OCI-LY3 (cell line): ENCODE results near the gene PRCD.

ENCODE experiments used
- H2AFZ ChIP-seq: fragments of 200-600, 300-600 bp; shearing (Covaris generic); 2 replicates; pipeline ENCODE4 v1.6.0; 2014; ENCODE audit warnings: antibody characterized with exemption, low read depth, low read length
- H3K27ac ChIP-seq: fragments of 200-600, 300-600 bp; sonication (generic); 2 replicates; pipeline ENCODE4 v1.5.1; 2014; ENCODE audit warnings: mild to moderate bottlenecking, low read length, moderate library complexity, mixed read lengths
- H3K27me3 ChIP-seq: fragments of 200-600, 300-600 bp; sonication (generic); 2 replicates; pipeline ENCODE4 v1.6.1; 2014; ENCODE audit warnings: low read depth, low read length, mixed read lengths
- H3K36me3 ChIP-seq: fragments of 200-600, 300-600 bp; sonication (generic); replicated peaks from 2 replicates; pipeline ENCODE3; 2014; ENCODE audit warnings: low read depth, low read length, mixed read lengths
- H3K4me1 ChIP-seq: fragments of 300-600, 200-600 bp; sonication (generic); 2 replicates; pipeline ENCODE4 v1.6.1; 2014; ENCODE audit warnings: low read length, mixed read lengths
- H3K4me2 ChIP-seq: fragments of 200-600, 300-600 bp; sonication (generic); 2 replicates; pipeline ENCODE4 v1.6.1; 2014; ENCODE audit warnings: low read length, mixed read lengths
- H3K4me3 ChIP-seq: fragments of 300-600, 200-600 bp; sonication (generic); 2 replicates; pipeline ENCODE4 v1.5.1; 2014; ENCODE audit warnings: antibody characterized with exemption, mild to moderate bottlenecking, low read length, moderate library complexity
- H3K79me2 ChIP-seq: fragments of 300-600, 200-600 bp; shearing (Covaris generic); 2 replicates; pipeline ENCODE4 v1.6.1; 2014; ENCODE audit warnings: mild to moderate bottlenecking, low read length, mixed read lengths
- H3K9ac ChIP-seq: fragments of 300-600, 200-600 bp; shearing (Covaris generic); 2 replicates; pipeline ENCODE4 v1.6.0; 2014; ENCODE audit warnings: mild to moderate bottlenecking, low read length, moderate library complexity
- H3K9me3 ChIP-seq: fragments of 200-600, 300-600 bp; shearing (Covaris generic); 2 replicates; pipeline ENCODE4 v1.6.1; 2014; ENCODE audit warnings: low read length, mixed read lengths; ENCODE audit not compliant: insufficient read depth
- H4K20me1 ChIP-seq: fragments of 200-600, 300-600 bp; sonication (generic); 2 replicates; pipeline ENCODE4 v1.6.1; 2016; ENCODE audit warnings: low read length, mixed read lengths; ENCODE audit not compliant: insufficient read depth
- EZH2phosphoT487 ChIP-seq: fragments of 200-600 bp; shearing (Covaris generic); IDR thresholded peaks from 2 replicates; pipeline ENCODE4 v1.6.1; 2018; ENCODE audit warnings: antibody characterized with exemption, mixed run types, low read depth
- TF ChIP-seq, protein P1 (sequence below): fragments of 200-600, 300-600 bp; sonication (generic); IDR thresholded peaks from 2 replicates; pipeline ENCODE4 v1.5.1; 2014; ENCODE audit warnings: antibody characterized with exemption, low read length, low read depth

The PRCD gene, protein sequence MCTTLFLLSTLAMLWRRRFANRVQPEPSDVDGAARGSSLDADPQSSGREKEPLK

DNA sequence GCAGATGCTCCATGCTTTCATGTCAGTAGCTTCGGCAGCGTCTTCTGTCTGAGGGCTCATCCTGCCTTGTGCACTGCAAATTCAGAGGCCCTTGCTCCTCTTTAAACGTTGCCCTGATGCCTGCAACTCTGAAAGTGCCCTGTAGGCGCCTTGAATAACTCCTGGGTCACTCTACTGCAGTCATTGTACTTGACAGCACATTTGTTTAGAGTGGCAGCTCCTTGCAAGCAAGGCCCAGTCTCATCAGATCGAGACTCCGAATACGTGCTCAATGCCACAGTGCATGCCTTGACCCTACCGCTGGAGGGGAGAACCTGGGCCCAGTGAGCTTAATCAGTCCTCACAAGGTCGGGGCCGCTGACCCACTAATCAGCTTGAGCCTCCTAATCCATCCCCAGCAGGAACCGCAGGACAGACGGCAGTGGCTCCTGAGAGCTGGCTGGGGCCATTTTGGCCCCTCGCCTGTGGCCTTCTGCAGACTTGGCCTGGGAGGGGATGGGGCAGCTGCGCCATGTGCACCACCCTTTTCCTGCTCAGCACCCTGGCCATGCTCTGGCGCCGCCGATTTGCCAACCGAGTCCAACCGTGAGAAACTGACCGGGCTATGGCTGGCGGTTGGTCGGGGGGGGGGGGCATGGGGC, at the start of gene PRCD:
TSS of gene PRCD (plus strand) at position 414 of the 641 bp plus-strand sequence. CDS start at position 512, 98 bp downstream.
- Histone ChIP-seq H3K27ac (no peak within 1 kb of the TSS), H3K4me2 (no peak within 1 kb of the TSS), H3K9me3 (no peaks in the 10 kb centered on the region), H3K36me3 (no peaks in the 10 kb centered on the region), H3K79me2 (no peaks in the 10 kb centered on the region), H2AFZ (no peak within 1 kb of the TSS), H3K27me3 (no peaks in the 10 kb centered on the region), H3K4me1 (no peaks in the 10 kb centered on the region), H3K9ac (no peak within 1 kb of the TSS), H3K4me3 (no peak within 1 kb of the TSS), H4K20me1 (no peaks in the 10 kb centered on the region)
- TF ChIP-seq, protein P1, sequence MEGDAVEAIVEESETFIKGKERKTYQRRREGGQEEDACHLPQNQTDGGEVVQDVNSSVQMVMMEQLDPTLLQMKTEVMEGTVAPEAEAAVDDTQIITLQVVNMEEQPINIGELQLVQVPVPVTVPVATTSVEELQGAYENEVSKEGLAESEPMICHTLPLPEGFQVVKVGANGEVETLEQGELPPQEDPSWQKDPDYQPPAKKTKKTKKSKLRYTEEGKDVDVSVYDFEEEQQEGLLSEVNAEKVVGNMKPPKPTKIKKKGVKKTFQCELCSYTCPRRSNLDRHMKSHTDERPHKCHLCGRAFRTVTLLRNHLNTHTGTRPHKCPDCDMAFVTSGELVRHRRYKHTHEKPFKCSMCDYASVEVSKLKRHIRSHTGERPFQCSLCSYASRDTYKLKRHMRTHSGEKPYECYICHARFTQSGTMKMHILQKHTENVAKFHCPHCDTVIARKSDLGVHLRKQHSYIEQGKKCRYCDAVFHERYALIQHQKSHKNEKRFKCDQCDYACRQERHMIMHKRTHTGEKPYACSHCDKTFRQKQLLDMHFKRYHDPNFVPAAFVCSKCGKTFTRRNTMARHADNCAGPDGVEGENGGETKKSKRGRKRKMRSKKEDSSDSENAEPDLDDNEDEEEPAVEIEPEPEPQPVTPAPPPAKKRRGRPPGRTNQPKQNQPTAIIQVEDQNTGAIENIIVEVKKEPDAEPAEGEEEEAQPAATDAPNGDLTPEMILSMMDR, result no peak
- TF ChIP-seq EZH2phosphoT487, result no peak

DNA sequence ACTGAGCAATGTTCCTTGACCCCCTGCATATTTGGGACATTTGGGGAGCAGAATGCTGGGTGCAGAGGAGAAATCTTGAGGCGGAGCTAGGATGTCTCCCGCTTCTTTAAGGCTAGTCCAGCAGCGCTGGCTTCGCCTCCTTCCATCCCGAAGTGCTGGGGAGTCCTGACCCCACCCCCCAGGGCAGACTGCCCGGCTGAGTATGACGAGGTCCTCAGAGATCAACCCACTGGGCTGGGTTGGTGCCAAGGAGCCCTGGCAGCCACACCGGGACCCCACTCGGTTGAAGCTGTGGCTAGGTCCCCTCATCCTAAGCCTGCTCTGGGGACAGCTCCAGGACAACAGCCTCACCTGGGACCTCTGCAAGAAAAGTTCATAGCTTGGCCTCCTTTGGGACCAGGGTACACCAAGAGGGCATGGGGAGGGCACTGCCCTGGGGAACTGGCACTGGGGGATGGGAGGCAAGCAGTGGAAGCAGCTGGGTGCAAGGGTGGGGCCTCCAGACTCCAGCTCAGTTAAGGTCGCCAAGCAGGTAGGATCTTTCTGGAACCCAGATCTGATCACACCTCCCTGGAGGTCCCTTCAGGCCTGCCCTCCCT, 49.6 kb upstream of the PRCD start:
- Histone ChIP-seq H3K27ac (no peak overlapping the region), H3K4me1 (peaks cover 35% of the 10 kb centered on the region)

DNA sequence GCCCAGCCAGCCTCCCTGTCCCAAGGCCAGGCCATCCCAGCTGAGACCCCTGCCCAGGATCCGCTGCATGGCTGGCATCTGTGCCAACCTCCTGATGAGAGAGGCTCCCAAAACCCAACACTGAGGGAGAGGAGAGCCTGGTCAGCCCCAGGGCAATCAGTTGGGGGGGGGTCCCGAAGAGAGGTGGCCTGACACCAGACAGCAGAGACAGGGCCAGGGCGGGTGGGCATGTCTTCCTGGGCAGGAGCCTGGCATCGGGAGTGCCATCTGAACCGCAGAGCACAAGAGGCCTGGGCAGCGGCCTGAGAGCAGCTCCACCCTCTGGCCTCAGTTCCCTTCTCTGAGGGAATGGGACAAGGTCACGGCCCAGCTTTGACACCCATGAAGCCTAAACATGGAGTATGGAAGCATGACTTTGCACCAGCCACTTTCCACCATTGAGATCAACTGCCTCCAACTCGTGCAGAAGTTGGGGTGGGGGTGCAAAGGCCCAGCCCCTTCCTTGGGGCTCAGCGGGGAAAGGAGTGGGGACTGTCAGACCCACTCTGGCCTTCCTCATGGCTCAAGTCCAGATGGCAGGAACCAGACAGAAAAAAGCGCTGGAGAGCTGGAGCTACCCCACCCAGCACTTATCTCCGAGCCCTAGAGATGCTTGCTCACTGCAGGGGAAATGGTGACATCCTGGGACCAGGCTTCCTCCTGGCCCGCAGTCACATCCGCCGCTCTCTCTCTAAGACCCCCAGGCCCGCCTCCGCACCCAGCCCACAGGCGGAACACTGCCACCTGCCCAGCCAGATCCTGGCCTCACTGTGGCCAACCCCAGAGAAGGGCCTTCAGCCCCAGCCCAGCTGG, 48.3 kb upstream of the PRCD start:
- no peaks in the 10 kb centered on the region for H3K79me2 ChIP-seq
- H3K4me3 ChIP-seq, result 0 out of 2 replicates have a peak overlapping the region, but pooled peaks have one; percentile 57
- no peaks in the 10 kb centered on the region for H4K20me1 ChIP-seq
- H3K9me3 ChIP-seq, result no peaks in the 10 kb centered on the region
- TF ChIP-seq, protein P1, result no peak
- no peak for TF ChIP-seq EZH2phosphoT487
- no peaks in the 10 kb centered on the region for H3K27me3 ChIP-seq
- no peaks in the 10 kb centered on the region for H3K36me3 ChIP-seq
- peak overlapping the region; percentile 81 for H3K4me2 ChIP-seq
- H3K4me1 ChIP-seq, result peaks cover 33% of the 10 kb centered on the region
- H3K9ac ChIP-seq, result peak overlapping the region; percentile 68; the same call in 1 of the 2 replicates
- peak overlapping the region; percentile 62 for H3K27ac ChIP-seq
- no peak overlapping the region for H2AFZ ChIP-seq

More for the DNA sequence above, 49.6 kb upstream of the PRCD start:
- Histone ChIP-seq H3K9me3 (no peaks in the 10 kb centered on the region), H3K9ac (no peak overlapping the region), H3K27me3 (no peaks in the 10 kb centered on the region), H3K79me2 (no peaks in the 10 kb centered on the region), H3K4me2 (no peak overlapping the region), H3K4me3 (no peak overlapping the region), H3K36me3 (no peaks in the 10 kb centered on the region), H4K20me1 (no peaks in the 10 kb centered on the region), H2AFZ (no peak overlapping the region)
- TF ChIP-seq, protein P1, result no peak
- no peak for TF ChIP-seq EZH2phosphoT487
